Measurements from ENCODE around the gene DMD. TPM values are rescaled to one million over a fixed set of nuclear protein-coding genes. Genes with fewer than 3 reads are reported as not detected.
A peak's percentile ranks its signal among the peaks of the same experiment; 100 is the strongest.

Gene DMD
- total and polyA plus RNA-seq, 8 donors = 6.8 to 117 (median 44.2) TPM

GRCh38 chrX:31747411-31747810, 1463.9 kb downstream of the DMD start:
- H3K27ac ChIP-seq = no peak overlapping the region
- no peaks in the 10 kb centered on the region for H3K27me3 ChIP-seq
- peaks cover 0 to 8% (median 0%) of the 10 kb centered on the region in 4 donors for H3K9me3 ChIP-seq
- WGBS, 5 donors = 11 to 49% (median 30%) methylated on average over 5 of the region's 5 CpGs
- no peaks in the 10 kb centered on the region for H3K4me1 ChIP-seq
- DNase-seq = peak in 1 of 2 donors; percentile 4
- no peak overlapping the region for H3K4me3 ChIP-seq
- no peaks in the 10 kb centered on the region for H3K36me3 ChIP-seq
- TF ChIP-seq CTCF (IDR thresholded peaks at IDR 0.05) (no peak), POLR2AphosphoS5 (IDR thresholded peaks at IDR 0.05) (no peak), EP300 (IDR thresholded peaks at IDR 0.05) (no peak), POLR2A (IDR thresholded peaks at IDR 0.05) (no peak)
- intact Hi-C loops (cut with DNase I; ENCODE audit: low total_unique reads) = no loop called here

- Histone ChIP-seq H3K9me3 (no peaks in the 10 kb centered on the region), H3K27me3 (no peaks in the 10 kb centered on the region), H3K4me1 (no peaks in the 10 kb centered on the region), H3K36me3 (no peaks in the 10 kb centered on the region), H3K27ac (no peak overlapping the region), H3K4me3 (no peak overlapping the region)
- TF ChIP-seq POLR2A (IDR thresholded peaks at IDR 0.05) (no peak), CTCF (IDR thresholded peaks at IDR 0.05) (no peak), POLR2AphosphoS5 (IDR thresholded peaks at IDR 0.05) (no peak), EP300 (IDR thresholded peaks at IDR 0.05) (no peak)
- 87 to 97% (median 93%) methylated on average over 4 of the region's 4 CpGs for WGBS, 5 donors
- intact Hi-C loops (cut with DNase I; ENCODE audit: low total_unique reads) = no loop called here
- no peak for DNase-seq
These were observed 1468.3 kb downstream of the DMD start for GRCh38 chrX:31743004-31743403.

GRCh38 chrX:31717474-31717873, 1493.9 kb downstream of the DMD start:
- Histone ChIP-seq H3K36me3 (no peaks in the 10 kb centered on the region), H3K4me1 (no peaks in the 10 kb centered on the region), H3K27me3 (peaks cover 0 to 3% (median 0%) of the 10 kb centered on the region in 3 donors), H3K27ac (no peak overlapping the region), H3K9me3 (no peaks in the 10 kb centered on the region), H3K4me3 (no peak overlapping the region)
- intact Hi-C loops (cut with DNase I; ENCODE audit: low total_unique reads) = no loop called here
- no peak for TF ChIP-seq POLR2AphosphoS5 (IDR thresholded peaks at IDR 0.05)
- TF ChIP-seq CTCF (IDR thresholded peaks at IDR 0.05) = no peak
- TF ChIP-seq POLR2A (IDR thresholded peaks at IDR 0.05) = no peak
- no peak for TF ChIP-seq EP300 (IDR thresholded peaks at IDR 0.05)
- 40 to 74% (median 49%) methylated on average over 2 of the region's 2 CpGs for WGBS, 5 donors
- peak in 1 of 2 donors; percentile 1 for DNase-seq

GRCh38 chrX:31715675-31716074, 1495.7 kb downstream of the DMD start:
- no peaks in the 10 kb centered on the region for H3K9me3 ChIP-seq
- H3K27me3 ChIP-seq = peaks cover 0 to 3% (median 0%) of the 10 kb centered on the region in 3 donors
- 59 to 74% (median 68%) methylated on average over 5 of the region's 5 CpGs for WGBS, 5 donors
- TF ChIP-seq POLR2A (IDR thresholded peaks at IDR 0.05) (no peak), POLR2AphosphoS5 (IDR thresholded peaks at IDR 0.05) (no peak), CTCF (IDR thresholded peaks at IDR 0.05) (no peak), EP300 (IDR thresholded peaks at IDR 0.05) (no peak)
- intact Hi-C loops (cut with DNase I; ENCODE audit: low total_unique reads) = no loop called here
- DNase-seq = no peak
- no peak overlapping the region for H3K4me3 ChIP-seq
- no peaks in the 10 kb centered on the region for H3K4me1 ChIP-seq
- H3K36me3 ChIP-seq = no peaks in the 10 kb centered on the region
- no peak overlapping the region for H3K27ac ChIP-seq
